Neutrophil (primary cell): ENCODE results near the gene TAL2.

Source experiments
- H3K27ac ChIP-seq: fragments of 200-600 bp; sonication (generic); 2 replicates; pipeline ENCODE4 v1.5.1; 2016; ENCODE audit warnings: mild to moderate bottlenecking, moderate library complexity
- H3K27me3 ChIP-seq: fragments of 200-600 bp; sonication (generic); 2 replicates; pipeline ENCODE4 v1.6.0; 2016; ENCODE audit warnings: mild to moderate bottlenecking
- H3K36me3 ChIP-seq: fragments of 200-600 bp; sonication (generic); 2 replicates; pipeline ENCODE4 v1.5.1; 2017
- H3K4me1 ChIP-seq, 2 experiments: fragments of 200-600 bp in 1 of 2; sonication (generic) in 1 of 2; 1 replicate in 1 of 2; 2 replicates in 1 of 2; pipeline versions ENCODE4 v1.5.1 to v1.6.1; 2013 to 2016; ENCODE audit warnings: low read depth in 1 of 2, low read length in 1 of 2, mild to moderate bottlenecking in 1 of 2, moderate library complexity in 1 of 2; ENCODE audit not compliant: control insufficient read depth in 1 of 2, insufficient read depth in 1 of 2
- H3K4me3 ChIP-seq, 2 experiments: fragments of 200-600 bp in 1 of 2; sonication (generic) in 1 of 2; 1 replicate in 1 of 2; 2 replicates in 1 of 2; pipeline ENCODE4 v1.5.1; 2013 to 2016; ENCODE audit warnings: low read depth in 1 of 2, low read length in 1 of 2, mild to moderate bottlenecking in 1 of 2, moderate library complexity in 1 of 2
- H3K9me3 ChIP-seq: fragments of 200-600 bp; sonication (generic); 2 replicates; pipeline ENCODE4 v1.5.1; 2016
- TF ChIP-seq, protein P1 (sequence below): fragments of 200-600 bp; sonication (generic); IDR thresholded peaks from 2 replicates; pipeline ENCODE4 v1.5.1; 2016; ENCODE audit warnings: antibody characterized with exemption

TAL2 gene

DNA sequence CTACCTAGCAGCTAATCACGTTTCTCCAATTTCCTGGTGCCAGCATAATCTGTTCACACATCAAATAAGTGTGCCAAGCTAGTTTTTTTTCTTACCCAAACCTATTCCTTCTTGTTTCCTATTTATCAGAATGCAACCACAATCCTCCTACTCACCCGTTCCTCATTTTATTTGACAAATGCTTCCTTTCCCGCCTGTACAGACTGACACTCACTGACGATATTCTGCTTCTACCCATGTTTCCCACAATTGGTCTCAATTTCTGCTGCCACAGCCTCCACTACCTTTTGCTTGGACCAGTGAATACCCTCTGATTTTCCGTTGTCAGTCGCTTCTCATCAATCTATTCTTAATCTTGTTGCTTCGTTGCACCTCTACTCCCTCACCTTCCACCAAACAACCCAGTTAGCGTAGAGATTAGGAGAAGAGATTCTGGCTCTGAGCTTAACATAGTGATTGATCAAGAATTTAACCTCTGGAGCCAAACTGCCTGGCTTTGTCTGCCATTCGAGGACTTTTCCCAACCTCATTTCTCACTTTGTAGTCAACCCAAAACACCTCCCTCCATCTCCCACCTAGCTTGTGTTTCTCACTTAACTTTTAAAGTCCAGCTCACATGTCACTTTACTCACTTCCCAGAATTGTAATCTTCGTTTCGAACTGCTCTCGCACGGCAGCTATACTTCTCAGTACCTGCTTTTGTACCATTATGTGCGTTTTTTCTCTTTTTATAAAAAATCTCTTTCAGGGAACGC lies 31.4 kb downstream of the TAL2 start:
- TF ChIP-seq, protein P1, sequence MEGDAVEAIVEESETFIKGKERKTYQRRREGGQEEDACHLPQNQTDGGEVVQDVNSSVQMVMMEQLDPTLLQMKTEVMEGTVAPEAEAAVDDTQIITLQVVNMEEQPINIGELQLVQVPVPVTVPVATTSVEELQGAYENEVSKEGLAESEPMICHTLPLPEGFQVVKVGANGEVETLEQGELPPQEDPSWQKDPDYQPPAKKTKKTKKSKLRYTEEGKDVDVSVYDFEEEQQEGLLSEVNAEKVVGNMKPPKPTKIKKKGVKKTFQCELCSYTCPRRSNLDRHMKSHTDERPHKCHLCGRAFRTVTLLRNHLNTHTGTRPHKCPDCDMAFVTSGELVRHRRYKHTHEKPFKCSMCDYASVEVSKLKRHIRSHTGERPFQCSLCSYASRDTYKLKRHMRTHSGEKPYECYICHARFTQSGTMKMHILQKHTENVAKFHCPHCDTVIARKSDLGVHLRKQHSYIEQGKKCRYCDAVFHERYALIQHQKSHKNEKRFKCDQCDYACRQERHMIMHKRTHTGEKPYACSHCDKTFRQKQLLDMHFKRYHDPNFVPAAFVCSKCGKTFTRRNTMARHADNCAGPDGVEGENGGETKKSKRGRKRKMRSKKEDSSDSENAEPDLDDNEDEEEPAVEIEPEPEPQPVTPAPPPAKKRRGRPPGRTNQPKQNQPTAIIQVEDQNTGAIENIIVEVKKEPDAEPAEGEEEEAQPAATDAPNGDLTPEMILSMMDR: no peak
- Histone ChIP-seq H3K27me3 (peaks cover 30% of the 10 kb centered on the region), H3K4me1 (peaks cover 18 to 21% of the 10 kb centered on the region in 2 experiments), H3K36me3 (no peaks in the 10 kb centered on the region), H3K4me3 (peak overlapping the region; percentile 79 to 81), H3K9me3 (no peaks in the 10 kb centered on the region), H3K27ac (no peak overlapping the region)

- Histone ChIP-seq H3K36me3 (no peaks in the 10 kb centered on the region), H3K27ac (peak within 1 kb of the TSS; percentile 39), H3K27me3 (peaks cover 30% of the 10 kb centered on the region), H3K4me3 (peak within 1 kb of the TSS; percentile 79 to 81), H3K4me1 (peaks cover 18 to 21% of the 10 kb centered on the region in 2 experiments), H3K9me3 (no peaks in the 10 kb centered on the region)
- TF ChIP-seq, protein P1: no peak
Measured at GRCh38 chr9:105694190-105694847, 32.1 kb downstream of the TAL2 start, which contains the start of gene TMEM38B. Gene TMEM38B (plus strand): TSS chr9:105694541. CDS start chr9:105694661, 120 bp downstream.

- TF ChIP-seq, protein P1: no peak
- Histone ChIP-seq H3K27ac (peak overlapping the region; percentile 39), H3K27me3 (peaks cover 30% of the 10 kb centered on the region), H3K4me1 (peaks cover 18 to 21% of the 10 kb centered on the region in 2 experiments), H3K36me3 (no peaks in the 10 kb centered on the region), H3K9me3 (no peaks in the 10 kb centered on the region), H3K4me3 (peak overlapping the region; percentile 79 to 81)
Measured at GRCh38 chr9:105694848-105695581, 32.8 kb downstream of the TAL2 start.

GRCh38 chr9:105696219-105696793 lies 34.0 kb downstream of the TAL2 start:
- no peak overlapping the region for H3K4me3 ChIP-seq
- no peaks in the 10 kb centered on the region for H3K9me3 ChIP-seq
- H3K36me3 ChIP-seq: no peaks in the 10 kb centered on the region
- TF ChIP-seq, protein P1: no peak
- H3K27me3 ChIP-seq: peaks cover 26% of the 10 kb centered on the region
- no peak overlapping the region for H3K27ac ChIP-seq
- H3K4me1 ChIP-seq: peaks cover 18 to 21% of the 10 kb centered on the region in 2 experiments

- Histone ChIP-seq H3K36me3 (no peaks in the 10 kb centered on the region), H3K4me1 (peaks cover 18 to 21% of the 10 kb centered on the region in 2 experiments), H3K27me3 (peaks cover 10% of the 10 kb centered on the region), H3K9me3 (no peaks in the 10 kb centered on the region), H3K27ac (no peak overlapping the region), H3K4me3 (no peak overlapping the region)
- TF ChIP-seq, protein P1: no peak
Measured at GRCh38 chr9:105697871-105698270, 35.6 kb downstream of the TAL2 start.
